DOHH2 (cell line): ENCODE results near the gene ETF1.

ENCODE experiments used
- H3F3A ChIP-seq: fragments of 200-600 bp; sonication (generic), shearing (Covaris generic); 2 replicates; pipeline ENCODE4 v1.6.0; 2016; ENCODE audit warnings: antibody characterized with exemption, mild to moderate bottlenecking; ENCODE audit not compliant: control insufficient read depth, insufficient read depth
- H3K27ac ChIP-seq: fragments of 200-600 bp; sonication (generic); 2 replicates; pipeline ENCODE4 v1.5.1; 2014; ENCODE audit warnings: low read depth, mild to moderate bottlenecking, low read length, moderate library complexity
- H3K27me3 ChIP-seq: fragments of 200-600 bp; sonication (generic); 2 replicates; pipeline ENCODE4 v1.6.1; 2014; ENCODE audit warnings: mild to moderate bottlenecking, low read length, mixed read lengths; ENCODE audit not compliant: control insufficient read depth
- H3K36me3 ChIP-seq: fragments of 200-600 bp; sonication (generic); 2 replicates; pipeline ENCODE4 v1.6.1; 2014; ENCODE audit warnings: mild to moderate bottlenecking, low read length, moderate library complexity, mixed read lengths; ENCODE audit not compliant: control insufficient read depth
- H3K4me1 ChIP-seq: fragments of 200-600 bp; sonication (generic); 2 replicates; pipeline ENCODE4 v1.6.1; 2014; ENCODE audit warnings: mild to moderate bottlenecking, low read length, mixed read lengths; ENCODE audit not compliant: control insufficient read depth
- H3K4me2 ChIP-seq: fragments of 200-600 bp; sonication (generic); 2 replicates; pipeline ENCODE4 v1.6.0; 2014; ENCODE audit warnings: mild to moderate bottlenecking, low read length, moderate library complexity
- H3K4me3 ChIP-seq: fragments of 200-600 bp; sonication (generic); 2 replicates; pipeline ENCODE4 v1.5.1; 2014; ENCODE audit warnings: mild to moderate bottlenecking, low read length, mixed read lengths
- H3K79me2 ChIP-seq: fragments of 200-600 bp; sonication (generic); 2 replicates; pipeline ENCODE4 v1.6.1; 2014; ENCODE audit warnings: mild to moderate bottlenecking, low read length, mixed read lengths; ENCODE audit not compliant: control insufficient read depth
- H3K9me2 ChIP-seq: fragments of 200-600 bp; sonication (generic); replicated peaks from 2 replicates; pipeline ENCODE4 v1.6.1; 2014; ENCODE audit warnings: mild to moderate bottlenecking, low read length, mixed read lengths; ENCODE audit not compliant: control insufficient read depth
- H3K9me3 ChIP-seq: fragments of 200-600 bp; sonication (generic); 2 replicates; pipeline ENCODE4 v1.6.1; 2014; ENCODE audit warnings: antibody characterized with exemption, low read length, mixed read lengths; ENCODE audit not compliant: control insufficient read depth, insufficient read depth
- H4K20me1 ChIP-seq: fragments of 200-600 bp; sonication (generic); 2 replicates; pipeline ENCODE4 v1.6.0; 2014; ENCODE audit warnings: low read depth, mild to moderate bottlenecking, antibody characterized with exemption, low read length, moderate library complexity; ENCODE audit not compliant: control insufficient read depth, insufficient read depth
- EZH2phosphoT487 ChIP-seq: fragments of 200-600 bp; sonication (generic); IDR thresholded peaks from 2 replicates; pipeline ENCODE4 v1.6.1; 2017; ENCODE audit warnings: borderline replicate concordance, mild to moderate bottlenecking, antibody characterized with exemption, low read length, moderate library complexity, mixed read lengths
- TF ChIP-seq, protein P1 (sequence below): fragments of 200-600 bp; sonication (generic); IDR thresholded peaks from one replicate; pipeline ENCODE4 v1.5.1; 2014; ENCODE audit warnings: antibody characterized with exemption, mild to moderate bottlenecking, low read depth, low read length; ENCODE audit not compliant: poor library complexity, severe bottlenecking

Gene ETF1

DNA sequence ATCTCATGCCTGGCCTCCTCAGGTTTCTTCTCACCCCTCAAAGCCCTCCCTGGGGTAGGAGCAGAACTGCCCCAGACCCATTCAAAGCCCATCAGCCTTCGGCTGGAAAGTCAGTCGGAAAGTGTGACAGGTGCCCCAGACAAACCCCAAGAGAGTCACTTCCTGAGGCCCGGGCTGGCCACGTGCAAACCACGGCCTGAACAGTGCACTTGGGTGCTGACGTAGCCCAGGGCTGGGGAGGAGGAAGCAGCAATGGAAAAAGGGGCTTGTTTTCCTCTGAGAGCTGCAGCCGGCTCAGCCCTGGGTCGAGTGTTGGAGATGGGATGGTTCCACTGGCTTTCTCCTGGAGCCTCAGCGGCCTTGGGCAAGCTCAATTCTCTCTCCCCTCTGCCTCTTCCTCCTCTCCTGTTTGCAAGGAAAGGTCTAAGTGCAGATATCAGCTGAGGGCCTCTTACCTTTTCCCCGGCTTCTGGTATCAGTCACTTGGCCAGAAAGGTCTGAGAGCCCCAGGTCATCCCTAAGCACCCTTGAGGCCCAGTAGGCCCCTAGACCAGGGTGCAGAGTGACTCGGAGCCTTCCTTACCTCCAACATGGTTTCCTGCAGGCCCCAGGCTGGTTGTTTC, 83.6 kb downstream of the ETF1 start:
- Histone ChIP-seq H3K36me3 (no peaks in the 10 kb centered on the region), H3K4me1 (peaks cover 34% of the 10 kb centered on the region), H3K79me2 (no peaks in the 10 kb centered on the region), H3K27me3 (peaks cover 9% of the 10 kb centered on the region; the same call in 1 of the 2 replicates), H4K20me1 (no peaks in the 10 kb centered on the region), H3F3A (no peaks in the 10 kb centered on the region), H3K27ac (no peak overlapping the region), H3K9me3 (no peaks in the 10 kb centered on the region), H3K4me3 (no peak overlapping the region), H3K9me2 (no peaks in the 10 kb centered on the region), H3K4me2 (peak overlapping the region; percentile 26)
- TF ChIP-seq EZH2phosphoT487: no peak
- TF ChIP-seq, protein P1, sequence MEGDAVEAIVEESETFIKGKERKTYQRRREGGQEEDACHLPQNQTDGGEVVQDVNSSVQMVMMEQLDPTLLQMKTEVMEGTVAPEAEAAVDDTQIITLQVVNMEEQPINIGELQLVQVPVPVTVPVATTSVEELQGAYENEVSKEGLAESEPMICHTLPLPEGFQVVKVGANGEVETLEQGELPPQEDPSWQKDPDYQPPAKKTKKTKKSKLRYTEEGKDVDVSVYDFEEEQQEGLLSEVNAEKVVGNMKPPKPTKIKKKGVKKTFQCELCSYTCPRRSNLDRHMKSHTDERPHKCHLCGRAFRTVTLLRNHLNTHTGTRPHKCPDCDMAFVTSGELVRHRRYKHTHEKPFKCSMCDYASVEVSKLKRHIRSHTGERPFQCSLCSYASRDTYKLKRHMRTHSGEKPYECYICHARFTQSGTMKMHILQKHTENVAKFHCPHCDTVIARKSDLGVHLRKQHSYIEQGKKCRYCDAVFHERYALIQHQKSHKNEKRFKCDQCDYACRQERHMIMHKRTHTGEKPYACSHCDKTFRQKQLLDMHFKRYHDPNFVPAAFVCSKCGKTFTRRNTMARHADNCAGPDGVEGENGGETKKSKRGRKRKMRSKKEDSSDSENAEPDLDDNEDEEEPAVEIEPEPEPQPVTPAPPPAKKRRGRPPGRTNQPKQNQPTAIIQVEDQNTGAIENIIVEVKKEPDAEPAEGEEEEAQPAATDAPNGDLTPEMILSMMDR: no peak

DNA sequence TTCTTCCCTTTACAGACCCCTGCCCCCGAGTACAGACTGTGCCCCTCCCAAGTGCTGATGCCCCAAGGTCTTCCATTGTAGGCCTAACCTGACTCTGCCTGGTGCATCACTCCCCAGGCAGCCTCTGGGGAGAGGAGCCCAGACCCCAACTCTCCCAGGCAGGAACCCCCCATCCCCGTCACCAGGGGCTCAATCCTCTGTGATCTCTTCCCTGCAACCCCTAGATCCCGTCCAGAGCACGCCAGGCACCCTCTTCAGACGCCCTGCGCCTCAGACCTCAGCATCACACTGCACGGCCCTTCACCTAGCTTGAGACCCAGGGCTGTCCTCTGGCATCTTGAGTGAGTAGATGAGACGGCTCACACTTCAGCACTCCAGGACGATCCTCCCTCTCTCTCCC, 84.2 kb downstream of the ETF1 start:
- TF ChIP-seq, protein P1: no peak
- TF ChIP-seq EZH2phosphoT487: no peak
- Histone ChIP-seq H3K27ac (no peak overlapping the region), H3K4me1 (peaks cover 33% of the 10 kb centered on the region), H3K4me3 (no peak overlapping the region), H3K9me3 (no peaks in the 10 kb centered on the region), H3K4me2 (peak overlapping the region; percentile 26; the same call in 1 of the 2 replicates), H3K27me3 (peaks cover 9% of the 10 kb centered on the region; the same call in 1 of the 2 replicates), H3K79me2 (no peaks in the 10 kb centered on the region), H3F3A (no peaks in the 10 kb centered on the region), H4K20me1 (no peaks in the 10 kb centered on the region), H3K9me2 (no peaks in the 10 kb centered on the region), H3K36me3 (no peaks in the 10 kb centered on the region)

DNA sequence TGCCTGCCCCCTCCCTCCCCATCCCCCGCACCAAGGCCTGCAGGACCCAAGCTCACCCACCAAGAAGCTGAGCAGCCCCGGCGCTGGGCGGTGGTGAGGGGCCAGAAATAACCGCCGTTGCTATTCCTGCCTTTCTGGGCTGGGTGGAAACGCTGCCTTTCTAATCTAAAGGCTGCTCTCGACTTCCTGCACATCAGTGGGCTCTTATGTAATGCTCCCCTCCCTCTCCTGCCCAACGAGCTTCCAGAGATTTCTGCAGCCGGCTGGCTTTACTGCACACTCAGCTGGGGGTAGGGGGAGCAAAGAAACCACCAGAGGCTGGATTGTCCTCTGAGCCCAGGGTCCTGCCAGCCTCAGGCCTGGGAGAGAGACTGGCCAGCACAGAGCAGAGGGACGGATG, 84.7 kb downstream of the ETF1 start:
- Histone ChIP-seq H3K9me3 (no peaks in the 10 kb centered on the region), H3K79me2 (no peaks in the 10 kb centered on the region), H3K4me2 (no peak overlapping the region), H3K9me2 (no peaks in the 10 kb centered on the region), H3K27me3 (peaks cover 9% of the 10 kb centered on the region; the same call in 1 of the 2 replicates), H3K4me1 (peaks cover 29% of the 10 kb centered on the region), H4K20me1 (no peaks in the 10 kb centered on the region), H3K4me3 (no peak overlapping the region), H3K36me3 (no peaks in the 10 kb centered on the region), H3F3A (no peaks in the 10 kb centered on the region), H3K27ac (no peak overlapping the region)
- TF ChIP-seq EZH2phosphoT487: no peak
- TF ChIP-seq, protein P1: no peak
